GM21526 (cell line): ENCODE data around the gene TRHDE.

Experiments
- ATAC-seq: cut with Tn5 transposase; IDR thresholded peaks from one replicate; pipeline ENCODE4 v1.9.1; 2021; ENCODE audit warnings: moderate library complexity; ENCODE audit not compliant: unreplicated experiment, low FRiP score

Gene TRHDE

GRCh38 chr12:72272731-72273498 is 745 bp downstream of the TRHDE start:
- no peak for ATAC-seq

GRCh38 chr12:72273499-72273837 is 1.3 kb downstream of the TRHDE start:
- no peak for ATAC-seq

DNA sequence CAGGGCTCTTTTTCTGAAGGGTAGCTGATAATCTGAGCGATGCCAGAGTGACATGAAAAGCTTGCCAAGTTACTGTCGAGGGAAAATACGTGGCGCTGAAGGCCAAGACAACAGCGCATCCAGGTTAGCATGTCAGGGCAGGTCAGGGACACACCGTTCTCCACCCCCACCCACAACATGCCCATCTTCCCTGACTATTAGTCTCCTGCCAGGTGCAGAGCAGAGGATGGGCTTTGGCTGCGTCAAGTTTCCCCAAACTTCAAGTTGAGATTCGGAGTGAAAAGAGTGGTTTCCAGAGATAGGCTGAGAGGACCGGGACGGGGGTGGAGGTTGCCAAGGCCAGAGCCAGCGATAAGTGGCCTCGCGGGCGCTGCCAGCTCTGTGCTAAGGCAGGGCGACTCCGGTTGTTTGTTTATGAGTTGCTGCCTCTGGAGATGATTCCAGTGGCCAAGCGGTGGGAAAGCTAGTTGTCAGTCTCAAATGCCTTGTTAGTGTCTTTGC is 1.7 kb downstream of the TRHDE start:
- no peak for ATAC-seq

- no peak for ATAC-seq
Measured at GRCh38 chr12:72274931-72275330, 2.8 kb downstream of the TRHDE start.

DNA sequence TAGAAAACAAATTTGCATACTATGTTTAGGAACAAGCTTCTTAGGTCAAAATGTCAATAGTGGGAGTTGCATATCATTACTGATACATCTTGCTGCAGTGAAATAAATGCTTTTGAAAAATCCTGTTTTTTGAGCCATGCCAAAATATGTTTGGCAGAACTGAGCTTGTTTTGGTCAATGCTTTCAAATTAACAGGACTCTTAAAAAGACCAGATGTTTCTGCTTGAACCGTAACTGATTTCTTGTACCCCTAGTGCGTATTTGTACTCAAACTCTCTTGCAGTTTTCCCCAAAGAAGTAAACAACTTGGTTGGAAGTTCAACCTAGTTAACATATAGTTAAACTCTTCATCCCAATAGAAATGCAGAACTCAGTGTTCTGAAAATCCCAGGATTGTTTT is 3.4 kb downstream of the TRHDE start:
- no peak for ATAC-seq

DNA sequence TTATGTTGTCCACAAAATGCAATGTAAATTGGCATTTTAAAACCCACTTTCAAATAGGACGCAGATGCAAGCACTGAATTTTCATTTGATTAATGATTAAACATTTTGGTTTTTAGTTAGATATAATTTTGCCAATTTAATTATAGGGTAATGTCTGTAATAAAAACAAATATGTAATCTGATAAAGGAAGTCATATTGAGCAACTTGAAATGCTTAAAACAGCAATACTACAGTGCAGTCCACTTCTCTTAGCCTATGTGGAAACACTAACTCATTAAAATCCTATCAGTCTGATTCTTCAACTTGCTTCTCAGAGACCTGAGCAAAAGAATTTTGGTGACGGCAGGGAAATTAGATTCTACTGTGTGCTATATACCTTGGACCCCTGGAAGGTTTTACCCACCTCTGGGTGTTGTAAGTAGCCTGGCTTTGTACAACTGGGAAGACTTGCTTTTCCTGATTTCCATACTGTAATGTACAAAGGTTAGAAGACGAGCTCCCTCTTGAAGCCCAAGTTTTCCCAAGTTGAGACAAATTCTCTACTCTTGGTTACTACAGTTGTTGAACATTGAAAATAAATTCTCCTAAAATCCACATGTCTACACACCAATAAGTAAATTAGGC is 4.1 kb downstream of the TRHDE start:
- ATAC-seq = no peak

DNA sequence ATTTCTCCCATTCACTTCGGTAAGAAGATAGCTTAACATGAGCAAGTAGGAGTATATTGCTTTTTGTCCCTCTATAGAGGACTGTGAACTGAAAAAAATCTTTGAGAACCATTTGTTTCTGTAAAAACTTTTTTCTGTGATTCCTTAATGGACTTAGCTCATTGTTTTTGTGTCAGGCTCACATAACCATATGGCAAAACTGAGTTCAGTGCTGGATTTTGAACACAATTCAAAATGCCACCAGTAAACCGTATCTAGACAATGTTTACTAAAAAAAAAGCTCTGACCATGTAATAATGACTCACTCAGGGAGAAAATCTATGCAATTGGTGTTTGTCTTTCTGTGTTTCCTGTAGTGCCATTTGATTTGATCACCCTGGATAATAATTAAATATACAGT is 5.2 kb downstream of the TRHDE start:
- no peak for ATAC-seq

DNA sequence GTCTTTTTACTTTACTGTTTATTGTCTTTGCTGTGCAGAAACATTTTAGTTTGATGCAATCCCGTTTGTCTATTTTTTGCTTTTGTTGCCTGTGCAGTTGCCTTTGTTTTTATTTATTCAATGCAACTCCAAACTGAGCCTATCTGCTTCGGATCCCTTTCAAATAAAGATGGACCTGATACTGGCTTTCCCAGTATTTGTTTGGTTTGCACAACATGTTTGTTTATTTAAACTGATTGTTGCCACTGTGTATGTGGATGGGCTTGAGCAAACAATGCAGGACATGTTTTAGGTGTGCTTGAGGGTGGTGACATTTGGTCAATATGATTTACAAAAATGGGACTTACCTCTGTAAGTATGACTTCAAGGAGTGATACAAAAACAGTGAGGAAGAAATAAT is 6.7 kb downstream of the TRHDE start:
- no peak for ATAC-seq

- no peak for ATAC-seq
Measured at GRCh38 chr12:72281126-72281525, 9.0 kb downstream of the TRHDE start.

- no peak for ATAC-seq
Measured at GRCh38 chr12:72282721-72283120, 10.6 kb downstream of the TRHDE start.

GRCh38 chr12:72285861-72286260 is 13.7 kb downstream of the TRHDE start:
- no peak for ATAC-seq

DNA sequence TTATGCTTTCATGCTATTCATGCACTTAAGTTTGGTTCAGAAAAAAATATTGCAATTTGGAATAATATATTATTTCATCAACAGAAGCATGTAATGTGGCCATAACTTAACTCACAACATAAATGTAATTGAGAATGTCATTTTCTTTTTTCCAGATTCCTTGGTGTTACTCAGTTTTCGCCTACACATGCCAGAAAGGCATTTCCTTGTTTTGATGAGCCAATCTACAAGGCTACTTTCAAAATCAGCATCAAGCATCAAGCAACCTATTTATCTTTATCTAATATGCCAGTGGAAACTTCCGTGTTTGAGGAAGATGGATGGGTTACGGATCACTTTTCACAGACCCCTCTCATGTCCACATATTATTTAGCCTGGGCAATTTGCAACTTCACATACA is 14.4 kb downstream of the TRHDE start:
- no peak for ATAC-seq

DNA sequence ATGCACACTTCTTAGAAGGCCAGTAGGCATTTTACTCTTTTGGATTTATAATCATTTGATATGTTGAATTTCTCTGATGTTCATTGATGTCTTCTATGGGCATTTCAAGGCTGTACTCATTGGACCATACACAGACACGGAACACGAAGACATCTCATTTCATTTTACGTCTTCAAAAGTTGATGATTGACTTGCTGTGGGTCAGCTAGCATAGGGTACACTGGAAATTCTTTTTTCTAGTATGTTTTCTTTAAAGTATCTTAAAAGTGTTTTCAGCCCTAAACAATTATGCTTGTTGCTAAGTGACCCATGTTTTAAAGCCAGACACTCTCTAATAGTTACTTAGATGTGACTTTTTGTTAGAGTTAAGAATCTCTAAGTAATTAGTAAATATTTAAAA is 16.3 kb downstream of the TRHDE start:
- no peak for ATAC-seq

DNA sequence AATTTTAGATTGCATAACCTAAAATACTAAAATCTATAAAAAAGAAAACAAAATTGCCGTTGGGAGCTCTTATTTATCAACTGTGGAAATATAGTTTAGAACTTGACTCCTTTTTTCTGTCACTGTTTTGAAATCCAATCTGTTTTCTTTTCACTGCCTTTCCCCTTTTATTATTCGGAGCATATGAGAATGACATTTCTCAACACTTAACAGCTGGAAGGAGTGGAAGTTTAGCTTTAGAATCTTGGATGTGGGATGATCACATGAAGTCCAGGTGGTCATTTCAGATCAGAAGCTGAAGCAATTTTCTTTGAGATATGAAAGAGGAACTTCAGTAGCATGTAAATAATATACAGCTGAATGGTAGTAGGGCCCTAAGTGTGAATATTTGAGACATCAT is 16.7 kb downstream of the TRHDE start:
- no peak for ATAC-seq

GRCh38 chr12:72289633-72290032 is 17.5 kb downstream of the TRHDE start:
- ATAC-seq = no peak

GRCh38 chr12:72291175-72291574 is 19.0 kb downstream of the TRHDE start:
- no peak for ATAC-seq

DNA sequence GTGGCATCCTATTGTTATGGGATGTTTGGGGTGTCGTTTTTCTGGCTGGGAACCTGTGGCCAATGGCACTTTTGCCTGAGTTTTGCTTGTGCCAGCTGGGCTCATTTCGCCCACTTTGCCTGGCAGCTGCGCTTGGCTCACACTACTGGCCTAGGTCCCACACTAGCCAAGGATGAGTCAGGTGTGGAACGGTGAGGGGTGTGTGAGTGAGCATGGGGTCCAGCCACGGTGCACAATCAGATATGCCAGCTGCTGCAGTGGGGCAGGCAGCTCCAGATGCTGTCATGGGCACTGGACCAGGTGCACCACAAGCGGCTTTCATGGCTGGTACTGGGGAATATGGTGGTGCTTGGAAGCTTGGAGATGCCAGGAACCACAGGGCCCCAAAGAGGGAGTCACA is 21.5 kb downstream of the TRHDE start:
- no peak for ATAC-seq

DNA sequence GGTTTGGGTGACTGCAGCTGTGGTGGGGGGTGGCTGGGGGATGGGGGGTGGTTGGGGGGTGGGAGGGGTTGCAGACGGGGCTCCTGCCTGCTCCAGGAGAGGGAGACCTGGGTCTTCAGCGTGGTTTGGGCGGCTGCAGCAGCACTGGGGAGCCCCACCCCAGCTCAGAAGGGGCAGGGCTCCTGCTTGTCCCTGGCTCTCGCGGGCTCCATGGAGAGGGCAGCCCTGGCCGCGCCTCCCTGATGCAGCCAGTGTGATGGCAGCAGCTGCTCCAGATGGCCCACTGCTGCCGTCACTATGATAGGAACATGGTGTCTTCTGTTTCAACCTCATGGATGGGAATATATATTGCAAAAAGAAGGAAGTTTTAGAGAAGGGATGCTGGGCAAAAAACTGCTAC is 22.9 kb downstream of the TRHDE start:
- no peak for ATAC-seq

GRCh38 chr12:72295744-72296143 is 23.6 kb downstream of the TRHDE start:
- no peak for ATAC-seq

DNA sequence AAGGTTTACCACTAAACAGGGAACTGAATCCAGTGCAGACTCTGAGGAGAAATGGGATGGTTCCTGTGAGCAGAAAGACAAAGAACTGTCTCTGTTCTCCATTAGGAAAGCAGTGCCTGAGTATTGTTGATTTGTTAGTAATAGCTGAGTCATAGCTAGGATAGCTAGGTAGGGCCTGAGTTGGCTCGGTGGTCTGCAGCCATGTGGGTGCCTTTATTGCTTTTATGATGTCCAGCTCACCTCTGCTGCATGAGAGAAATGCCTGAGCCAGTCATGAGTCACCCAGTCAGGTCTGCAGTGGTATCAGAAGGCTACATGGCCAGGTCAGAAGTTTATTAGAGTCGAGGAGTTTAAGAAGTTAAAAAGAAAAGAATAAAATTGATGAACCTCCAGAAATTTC is 24.2 kb downstream of the TRHDE start:
- ATAC-seq = no peak

DNA sequence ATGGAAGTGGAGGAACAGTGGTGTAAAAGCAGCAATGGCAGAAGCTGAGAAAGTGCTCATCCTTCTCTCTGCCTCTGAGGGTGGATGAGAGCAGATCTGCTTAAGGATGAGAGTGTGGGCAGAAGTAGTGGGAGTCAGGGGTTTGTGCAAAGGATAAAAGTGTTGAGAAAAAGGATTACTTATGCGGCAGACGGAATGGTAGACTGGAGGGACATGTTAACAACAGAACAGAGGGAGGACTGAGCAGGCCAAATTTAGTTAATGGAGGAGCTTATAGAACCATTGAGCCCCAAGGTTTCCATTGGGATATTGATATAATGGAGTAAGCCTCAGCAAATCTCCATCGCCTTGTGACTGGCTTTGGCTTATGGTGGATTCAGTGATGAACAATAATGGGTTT is 25.5 kb downstream of the TRHDE start:
- no peak for ATAC-seq

- no peak for ATAC-seq
Measured at GRCh38 chr12:72300728-72301127, 28.6 kb downstream of the TRHDE start.
